HCT116 (cell line): Measurements from ENCODE around the gene F7. TPM values are rescaled to one million over a fixed set of nuclear protein-coding genes. Genes with fewer than 3 reads are reported as not detected.
"Not testable (repeated sequence)": the region's sequence is repeated elsewhere in the genome, so short reads cannot be mapped to it uniquely, and the experiment has no call there.

Source experiments
- ATAC-seq: fragments of 200-7000 bp; cut with Tn5 transposase; 2 replicates; pipeline ENCODE4 v1.9.1; 2020; ENCODE audit warnings: mild to moderate bottlenecking, moderate library complexity
- BruUV-seq: library from RNA; stranded (reverse); fragments of 400-500 nt; replicated peaks from 2 replicates; lab custom pipeline; 2021; lab: Mats Ljungman, UMichigan
- CTCF ChIA-PET: fragments of 300-600 bp; sonication (Branson Sonifier 250); formaldehyde crosslinking; loops from one replicate; lab custom pipeline; 2021; ENCODE audit warnings: antibody characterized with exemption; lab: Charles Lee
- POLR2A ChIA-PET: fragments of 300-600, 350-600 bp; sonication (Branson Sonifier 250); formaldehyde crosslinking; loops from one replicate; lab custom pipeline; 2021; ENCODE audit warnings: antibody characterized with exemption; lab: Charles Lee
- RAD21 ChIA-PET, 2 experiments: fragments of 300-600 bp; sonication (Branson Sonifier 250); formaldehyde crosslinking; loops; one replicate each; lab custom pipeline; 2023; ENCODE audit warnings: low total read pairs in 2 of 2; ENCODE audit not compliant: uncharacterized antibody in 2 of 2, unreplicated experiment in 2 of 2, low non-redundant PET in 1 of 2; lab: Charles Lee
- DNase-seq: peaks from one replicate; pipeline ENCODE4 v3.0.0-alpha.2; 2010; ENCODE audit warnings: low read depth, low spot score
- H2AFZ ChIP-seq: fragments of 200-600 bp; shearing (Covaris generic), sonication (generic); 2 replicates; pipeline ENCODE4 v1.6.1; 2017; ENCODE audit warnings: low read depth, mixed run types, mixed read lengths, antibody characterized with exemption, low read length; ENCODE audit not compliant: poor library complexity, severe bottlenecking
- H3K27ac ChIP-seq: 2 replicates; pipeline ENCODE4 v1.5.1; 2012; ENCODE audit warnings: low read depth, low read length
- H3K27me3 ChIP-seq: fragments of 200-600 bp; sonication (generic); 2 replicates; pipeline ENCODE4 v1.6.1; 2016; ENCODE audit warnings: mixed run types, low read length, mixed read lengths; ENCODE audit not compliant: insufficient read depth
- H3K36me3 ChIP-seq, 2 experiments: fragments of 200-500 bp in 1 of 2; fragments of 200-600 bp in 1 of 2; sonication (Bioruptor generic) in 1 of 2; sonication (generic) in 1 of 2; 2 replicates each; pipeline versions ENCODE4 v1.5.1 to v1.6.1; 2014 to 2016; ENCODE audit warnings: low read length in 2 of 2, inconsistent platforms in 1 of 2, mixed read lengths in 1 of 2, mixed run types in 1 of 2; ENCODE audit not compliant: insufficient read depth in 2 of 2, control insufficient read depth in 1 of 2
- H3K4me1 ChIP-seq, 2 experiments: fragments of 200-600 bp in 1 of 2; sonication (generic) in 1 of 2; 2 replicates each; pipeline versions ENCODE4 v1.5.1 to v1.6.1; 2012 to 2017; ENCODE audit warnings: low read length in 2 of 2, inconsistent platforms in 1 of 2, mild to moderate bottlenecking in 1 of 2, mixed read lengths in 1 of 2, mixed run types in 1 of 2, moderate library complexity in 1 of 2; ENCODE audit not compliant: insufficient read depth in 2 of 2, control insufficient read depth in 1 of 2
- H3K4me2 ChIP-seq: fragments of 200-600 bp; sonication (generic); 2 replicates; pipeline ENCODE4 v1.6.1; 2017; ENCODE audit warnings: mixed run types, low read length, mixed read lengths
- H3K4me3 ChIP-seq, 2 experiments: fragments of 200-600 bp in 1 of 2; sonication (generic) in 1 of 2; replicated peaks in 1 of 2; 2 replicates each; pipeline ENCODE4 v1.5.1; 2011 to 2016; ENCODE audit warnings: low read length in 2 of 2, control low read depth in 1 of 2, low read depth in 1 of 2, mild to moderate bottlenecking in 1 of 2, mixed read lengths in 1 of 2, mixed run types in 1 of 2
- H3K79me2 ChIP-seq: fragments of 200-600 bp; sonication (generic); 2 replicates; pipeline ENCODE4 v1.6.1; 2017; ENCODE audit warnings: mild to moderate bottlenecking, mixed run types, low read length, moderate library complexity, mixed read lengths; ENCODE audit not compliant: insufficient read depth
- H3K9ac ChIP-seq: fragments of 200-600 bp; sonication (generic); 2 replicates; pipeline ENCODE4 v1.6.1; 2016; ENCODE audit warnings: low read length, mixed read lengths
- H3K9me2 ChIP-seq: fragments of 200-600 bp; sonication (generic), shearing (Covaris generic); 2 replicates; pipeline ENCODE4 v1.6.1; 2017; ENCODE audit warnings: mixed run types, mild to moderate bottlenecking, moderate library complexity; ENCODE audit not compliant: insufficient read depth
- H3K9me3 ChIP-seq, 2 experiments: fragments of 200-500 bp in 1 of 2; fragments of 200-600 bp in 1 of 2; sonication (Bioruptor generic) in 1 of 2; sonication (generic) in 1 of 2; 2 replicates each; pipeline ENCODE4 v1.6.1; 2014 to 2017; ENCODE audit warnings: low read length in 2 of 2, mixed read lengths in 2 of 2, inconsistent platforms in 1 of 2, low read depth in 1 of 2, mild to moderate bottlenecking in 1 of 2, mixed run types in 1 of 2, moderate library complexity in 1 of 2; ENCODE audit not compliant: control insufficient read depth in 1 of 2, insufficient read depth in 1 of 2
- H4K20me1 ChIP-seq: fragments of 200-600 bp; sonication (generic), shearing (Covaris generic); 2 replicates; pipeline ENCODE4 v1.6.1; 2017; ENCODE audit warnings: mixed run types, mild to moderate bottlenecking, moderate library complexity; ENCODE audit not compliant: insufficient read depth
- CBX3 ChIP-seq: IDR thresholded peaks from 2 replicates; pipeline ENCODE4 v1.6.1; 2012; ENCODE audit warnings: low read depth
- CEBPB ChIP-seq: IDR thresholded peaks from 2 replicates; pipeline ENCODE4 v1.6.1; 2012; ENCODE audit warnings: low read depth
- ELF1 ChIP-seq: IDR thresholded peaks from 2 replicates; pipeline ENCODE4 v1.6.1; 2012; ENCODE audit warnings: low read depth, borderline replicate concordance
- EZH2 ChIP-seq: fragments of 200-600 bp; sonication (generic); IDR thresholded peaks from 2 replicates; pipeline ENCODE4 v1.6.1; 2017; ENCODE audit warnings: antibody characterized with exemption, mixed run types
- EZH2phosphoT487 ChIP-seq: fragments of 200-600 bp; IDR thresholded peaks from 2 replicates; pipeline ENCODE4 v1.6.1; 2018; ENCODE audit warnings: antibody characterized with exemption, borderline replicate concordance
- JUND ChIP-seq: IDR thresholded peaks from 2 replicates; pipeline ENCODE4 v1.6.1; 2012
- POLR2A ChIP-seq: IDR thresholded peaks from 2 replicates; pipeline ENCODE4 v1.7.0; 2011; ENCODE audit warnings: borderline replicate concordance; ENCODE audit not compliant: insufficient read depth, insufficient read length; ENCODE audit errors: extremely low read depth
- POLR2AphosphoS5 ChIP-seq: IDR thresholded peaks from 2 replicates; pipeline ENCODE4 v1.6.1; 2011; ENCODE audit warnings: mild to moderate bottlenecking, low read depth, low read length, moderate library complexity
- SIN3A ChIP-seq: IDR thresholded peaks from 2 replicates; pipeline ENCODE4 v1.6.1; 2012; ENCODE audit warnings: low read depth
- SRF ChIP-seq: IDR thresholded peaks from 2 replicates; pipeline ENCODE4 v1.6.1; 2012; ENCODE audit warnings: low read depth
- TCF7L2 ChIP-seq: IDR thresholded peaks from 2 replicates; pipeline ENCODE4 v1.7.0; 2011; ENCODE audit warnings: borderline replicate concordance, inconsistent platforms; ENCODE audit not compliant: insufficient read depth, insufficient read length; ENCODE audit errors: extremely low read depth
- ZFX ChIP-seq: fragments of 450-650 bp; IDR thresholded peaks from 2 replicates; pipeline ENCODE4 v1.6.1; 2017
- ZNF274 ChIP-seq: fragments of 200-500 bp; sonication (Bioruptor generic); IDR thresholded peaks from 2 replicates; pipeline ENCODE4 v1.6.1; 2014; ENCODE audit warnings: mild to moderate bottlenecking, low read depth, low read length, inconsistent platforms
- intact Hi-C: fragments of 100-400 bp; cut with micrococcal nuclease; formaldehyde crosslinking; loops from 2 replicates; pipeline ENCODE4 v1.10.0; 2022
- total RNA-seq: library from RNA; stranded (reverse); gene quantifications from one replicate; pipeline ENCODE4 v1.2.1, GENCODE V29; 2021; ENCODE audit not compliant: unreplicated experiment
- TF ChIP-seq, protein P1 (sequence below): IDR thresholded peaks from 2 replicates; pipeline ENCODE4 v1.6.1; 2011; ENCODE audit warnings: mild to moderate bottlenecking, low read length, moderate library complexity; ENCODE audit not compliant: insufficient replicate concordance; ENCODE audit errors: extremely low read depth

Gene F7
- total RNA-seq, 1 experiment from 2014 or later, result not detected

DNA sequence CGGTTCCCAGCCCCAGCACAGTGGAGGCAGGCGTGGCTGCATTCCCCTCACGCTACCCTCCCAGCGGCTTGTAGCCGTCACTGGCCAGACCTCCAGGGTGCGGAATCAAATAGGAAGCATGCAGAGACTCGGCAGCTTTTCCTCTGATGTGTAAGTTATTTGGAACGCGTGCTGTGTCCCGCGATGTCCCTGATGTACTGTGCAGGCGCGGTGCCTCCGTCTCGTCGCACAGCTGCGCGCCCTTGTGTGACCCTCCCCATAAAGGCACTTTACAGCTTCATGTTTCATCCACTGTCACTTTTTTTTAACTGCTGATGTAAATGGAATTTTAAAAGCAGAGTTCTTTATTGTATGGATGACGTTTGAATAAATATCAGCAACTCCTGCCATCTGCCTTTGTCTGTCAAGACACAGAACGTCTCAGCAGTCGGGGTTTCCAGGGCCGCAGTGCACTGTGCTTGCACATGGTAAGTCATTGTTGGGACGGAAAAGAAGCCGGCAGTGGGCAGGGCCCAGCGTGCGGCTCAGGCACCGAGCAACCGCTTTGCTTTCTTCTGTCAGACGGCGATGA lies 7.3 kb upstream of the F7 start:
- ChIA-PET RAD21 (no interaction called here), CTCF (no interaction called here), POLR2A (no interaction called here)
- BruUV-seq, result no TSS peak
- Histone ChIP-seq H3K36me3 (no peaks in the 10 kb centered on the region), H3K4me3 (no peak overlapping the region), H3K9ac (no peak overlapping the region), H3K9me2 (no peaks in the 10 kb centered on the region), H3K79me2 (no peaks in the 10 kb centered on the region), H3K27me3 (peaks cover 5% of the 10 kb centered on the region; the same call in 1 of the 2 replicates), H3K4me1 (no peaks in the 10 kb centered on the region), H2AFZ (no peak overlapping the region), H4K20me1 (no peaks in the 10 kb centered on the region), H3K9me3 (no peaks in the 10 kb centered on the region), H3K4me2 (no peak overlapping the region), H3K27ac (no peak overlapping the region)
- ATAC-seq (no peak), DNase-seq (no peak)
- no peak for TF ChIP-seq POLR2A
- TF ChIP-seq EZH2, result no peak
- TF ChIP-seq CBX3, result no peak
- TF ChIP-seq CEBPB, result no peak
- TF ChIP-seq SRF, result no peak
- no peak for TF ChIP-seq EZH2phosphoT487
- TF ChIP-seq JUND, result no peak
- intact Hi-C loops, result no loop called here

GRCh38 chr13:113099142-113099541 lies 6.4 kb upstream of the F7 start:
- no peak overlapping the region for H3K9ac ChIP-seq
- no peaks in the 10 kb centered on the region for H3K9me2 ChIP-seq
- RAD21 ChIA-PET, result no interaction called here
- no peak overlapping the region for H2AFZ ChIP-seq
- H4K20me1 ChIP-seq, result no peaks in the 10 kb centered on the region
- CTCF ChIA-PET, result no interaction called here
- H3K4me1 ChIP-seq, result no peaks in the 10 kb centered on the region
- H3K36me3 ChIP-seq, result no peaks in the 10 kb centered on the region
- no peaks in the 10 kb centered on the region for H3K79me2 ChIP-seq
- peaks cover 5% of the 10 kb centered on the region; the same call in 1 of the 2 replicates for H3K27me3 ChIP-seq
- no peak overlapping the region for H3K4me3 ChIP-seq
- no peaks in the 10 kb centered on the region for H3K9me3 ChIP-seq
- TF ChIP-seq, protein P1, sequence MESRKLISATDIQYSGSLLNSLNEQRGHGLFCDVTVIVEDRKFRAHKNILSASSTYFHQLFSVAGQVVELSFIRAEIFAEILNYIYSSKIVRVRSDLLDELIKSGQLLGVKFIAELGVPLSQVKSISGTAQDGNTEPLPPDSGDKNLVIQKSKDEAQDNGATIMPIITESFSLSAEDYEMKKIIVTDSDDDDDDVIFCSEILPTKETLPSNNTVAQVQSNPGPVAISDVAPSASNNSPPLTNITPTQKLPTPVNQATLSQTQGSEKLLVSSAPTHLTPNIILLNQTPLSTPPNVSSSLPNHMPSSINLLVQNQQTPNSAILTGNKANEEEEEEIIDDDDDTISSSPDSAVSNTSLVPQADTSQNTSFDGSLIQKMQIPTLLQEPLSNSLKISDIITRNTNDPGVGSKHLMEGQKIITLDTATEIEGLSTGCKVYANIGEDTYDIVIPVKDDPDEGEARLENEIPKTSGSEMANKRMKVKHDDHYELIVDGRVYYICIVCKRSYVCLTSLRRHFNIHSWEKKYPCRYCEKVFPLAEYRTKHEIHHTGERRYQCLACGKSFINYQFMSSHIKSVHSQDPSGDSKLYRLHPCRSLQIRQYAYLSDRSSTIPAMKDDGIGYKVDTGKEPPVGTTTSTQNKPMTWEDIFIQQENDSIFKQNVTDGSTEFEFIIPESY, result no peak
- no peak for TF ChIP-seq TCF7L2
- no peak for TF ChIP-seq CBX3
- no peak for TF ChIP-seq JUND
- TF ChIP-seq ELF1, result no peak
- no peak for TF ChIP-seq SIN3A
- TF ChIP-seq EZH2phosphoT487, result no peak
- no peak for TF ChIP-seq POLR2AphosphoS5
- no peak for TF ChIP-seq ZNF274
- no peak for TF ChIP-seq ZFX
- intact Hi-C loops, result no loop called here
- H3K4me2 ChIP-seq, result no peak overlapping the region
- no peak for DNase-seq
- ATAC-seq, result no peak
- BruUV-seq, result no TSS peak
- H3K27ac ChIP-seq, result no peak overlapping the region
- POLR2A ChIA-PET, result no interaction called here

DNA sequence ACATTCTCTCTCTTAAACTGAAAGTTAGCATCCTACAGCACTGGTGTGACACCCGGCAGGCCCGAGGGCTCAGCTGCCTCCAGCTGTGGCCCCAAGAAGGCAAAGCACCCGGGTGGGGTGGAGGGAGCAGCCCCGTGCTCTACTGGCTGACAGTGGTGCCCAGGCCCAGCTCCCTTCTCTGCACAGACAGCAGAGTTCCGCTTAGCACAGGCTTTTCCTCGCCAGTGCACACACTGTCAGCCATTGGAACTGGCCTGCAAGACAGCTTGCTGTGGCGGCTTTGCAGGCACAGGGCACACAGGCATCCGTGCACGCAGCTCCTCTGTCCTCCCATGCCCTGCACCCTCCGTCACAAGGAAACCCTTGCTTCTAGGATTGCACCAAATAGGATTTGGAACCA lies 3.3 kb upstream of the F7 start:
- peaks cover 0 to 11% of the 10 kb centered on the region in 2 experiments; a peak in 1 of 4 replicates for H3K4me1 ChIP-seq
- ATAC-seq, H2AFZ ChIP-seq, RAD21 ChIA-PET, intact Hi-C loops, H3K9me2 ChIP-seq, H3K4me3 ChIP-seq, DNase-seq, H3K9ac ChIP-seq, H3K27me3 ChIP-seq, CTCF ChIA-PET, BruUV-seq, H3K4me2 ChIP-seq, POLR2A ChIA-PET, H3K36me3 ChIP-seq, H4K20me1 ChIP-seq, H3K9me3 ChIP-seq, H3K27ac ChIP-seq, H3K79me2 ChIP-seq: not testable (repeated sequence)
